ENCODE results near the gene PASD1. TPM values are rescaled to one million over a fixed set of nuclear protein-coding genes. Genes with fewer than 3 reads are reported as not detected.

The PASD1 gene
- total RNA-seq, 4 donors from 2014 or later: not detected

GRCh38 chrX:151710457-151710856 is 147.0 kb downstream of the PASD1 start:
- TF ChIP-seq CTCF (IDR thresholded peaks at IDR 0.05; ENCODE audit: low read depth): no peak

- TF ChIP-seq CTCF (IDR thresholded peaks at IDR 0.05; ENCODE audit: low read depth): no peak
Observed at GRCh38 chrX:151711154-151711553, 147.7 kb downstream of the PASD1 start.

- no peak for TF ChIP-seq CTCF (IDR thresholded peaks at IDR 0.05; ENCODE audit: low read depth)
Observed at GRCh38 chrX:151711787-151712186, 148.3 kb downstream of the PASD1 start.

GRCh38 chrX:151712253-151712652 is 148.8 kb downstream of the PASD1 start:
- no peak for TF ChIP-seq CTCF (IDR thresholded peaks at IDR 0.05; ENCODE audit: low read depth)

- TF ChIP-seq CTCF (IDR thresholded peaks at IDR 0.05; ENCODE audit: low read depth): no peak
Observed at GRCh38 chrX:151713849-151714248, 150.4 kb downstream of the PASD1 start.

GRCh38 chrX:151714362-151714761 is 150.9 kb downstream of the PASD1 start:
- no peak for TF ChIP-seq CTCF (IDR thresholded peaks at IDR 0.05; ENCODE audit: low read depth)

GRCh38 chrX:151715752-151716151 is 152.3 kb downstream of the PASD1 start, which contains the start of gene FATE1:
FATE1 (plus strand) TSS chrX:151716035; CDS start chrX:151716120, 85 bp downstream.
- no peak for TF ChIP-seq CTCF (IDR thresholded peaks at IDR 0.05; ENCODE audit: low read depth)
